HepG2 (cell line): Measurements from ENCODE around the gene DENND2A. TPM values are rescaled to one million over a fixed set of nuclear protein-coding genes. Genes with fewer than 3 reads are reported as not detected.

Experiments
- ATAC-seq: fragments of 200-7000 bp; cut with Tn5 transposase; 3 replicates; pipeline ENCODE4 v1.9.1; 2020; ENCODE audit warnings: mild to moderate bottlenecking, moderate library complexity
- BruUV-seq: library from RNA; stranded (reverse); fragments of 400-500 nt; replicated peaks from 2 replicates; lab custom pipeline; 2021; lab: Mats Ljungman, UMichigan
- CTCF ChIA-PET: fragments of 300-600 bp; formaldehyde crosslinking; extraction: SDS; loops from one replicate; lab custom pipeline; 2021; ENCODE audit warnings: low total read pairs, inconsistent platforms, low intra/inter-chr PET ratio; lab: Yijun Ruan, JAX
- POLR2A ChIA-PET: fragments of 350-600 bp; sonication (Branson Sonifier 250); formaldehyde crosslinking; loops from one replicate; lab custom pipeline; 2020; ENCODE audit warnings: antibody characterized with exemption, inconsistent platforms; lab: Yijun Ruan, JAX
- DNase-seq: peaks from one replicate; pipeline ENCODE4 v3.0.0-alpha.2; 2015; ENCODE audit warnings: low spot score
- FAIRE-seq: peaks from 3 replicates; lab custom pipeline; 2011; peaks lifted over from hg19 to GRCh38; lab: Jason Lieb, UNC
- H2AFZ ChIP-seq: one replicate; pipeline ENCODE4 v1.6.1; 2011; ENCODE audit warnings: low read length, inconsistent platforms
- H3K27ac ChIP-seq: fragments of 300-600 bp; 3 replicates; pipeline ENCODE4 v1.8.0; 2011; ENCODE audit warnings: mixed run types, mild to moderate bottlenecking, mixed read lengths, low read length, inconsistent platforms; ENCODE audit not compliant: insufficient read depth; ENCODE audit errors: extremely low read length
- H3K27me3 ChIP-seq, 2 experiments: fragments of 200-600 bp in 1 of 2; 2 replicates in 1 of 2; 3 replicates in 1 of 2; pipeline versions ENCODE4 v1.6.0 to v1.8.0; 2011; ENCODE audit warnings: low read length in 2 of 2, mild to moderate bottlenecking in 2 of 2, moderate library complexity in 2 of 2, inconsistent platforms in 1 of 2; ENCODE audit not compliant: insufficient read depth in 2 of 2, control insufficient read depth in 1 of 2
- H3K36me3 ChIP-seq, 2 experiments: fragments of 200-600 bp in 1 of 2; replicated peaks in 1 of 2; 2 replicates in 1 of 2; 3 replicates in 1 of 2; pipeline versions ENCODE4 v1.5.1 to v1.8.0; 2011; ENCODE audit warnings: low read length in 2 of 2, inconsistent platforms in 1 of 2; ENCODE audit not compliant: insufficient read depth in 2 of 2, control insufficient read depth in 1 of 2
- H3K4me1 ChIP-seq: 2 replicates; pipeline ENCODE4 v1.5.1; 2012; ENCODE audit warnings: low read length, inconsistent platforms; ENCODE audit not compliant: insufficient read depth
- H3K4me2 ChIP-seq: 2 replicates; pipeline ENCODE4 v1.6.0; 2011; ENCODE audit warnings: low read depth, low read length, inconsistent platforms
- H3K4me3 ChIP-seq, 3 experiments: fragments of 200-600 bp in 1 of 3; sonication (generic), shearing (Covaris generic) in 1 of 3; replicated peaks in 1 of 3; 2 replicates each; pipeline ENCODE4 v1.5.1; 2011 to 2016; ENCODE audit warnings: low read length in 3 of 3, inconsistent platforms in 2 of 3, low read depth in 2 of 3, mild to moderate bottlenecking in 2 of 3, control low read depth in 1 of 3, mixed read lengths in 1 of 3; ENCODE audit not compliant: insufficient read depth in 1 of 3
- H3K79me2 ChIP-seq: one replicate; pipeline ENCODE4 v1.6.1; 2011; ENCODE audit warnings: low read length, inconsistent platforms; ENCODE audit not compliant: insufficient read depth
- H3K9ac ChIP-seq: 2 replicates; pipeline ENCODE4 v1.6.0; 2011; ENCODE audit warnings: mild to moderate bottlenecking, low read depth, low read length, inconsistent platforms; ENCODE audit not compliant: insufficient read depth
- H3K9me3 ChIP-seq: 2 replicates; pipeline ENCODE4 v1.5.1; 2012; ENCODE audit warnings: mild to moderate bottlenecking, low read length
- H4K20me1 ChIP-seq: 2 replicates; pipeline ENCODE4 v1.6.0; 2011; ENCODE audit warnings: inconsistent platforms, mild to moderate bottlenecking, low read length, moderate library complexity; ENCODE audit not compliant: insufficient read depth
- AHDC1 ChIP-seq: sonication (generic); formaldehyde crosslinking; IDR thresholded peaks from 2 replicates; pipeline ENCODE4 v1.5.1; 2020; ENCODE audit warnings: mild to moderate bottlenecking, missing genetic modification reagents, borderline replicate concordance
- LCORL ChIP-seq, 2 experiments: fragments of 450-650 bp in 1 of 2; sonication (generic) in 1 of 2; formaldehyde crosslinking in 1 of 2; IDR thresholded peaks; 2 replicates each; pipeline versions ENCODE4 v1.5.0 to v1.6.1; 2017 to 2020; ENCODE audit warnings: antibody characterized with exemption in 1 of 2, missing genetic modification reagents in 1 of 2
- MYPOP ChIP-seq: sonication (generic); formaldehyde crosslinking; IDR thresholded peaks from 2 replicates; pipeline ENCODE4 v1.8.1; 2023; ENCODE audit warnings: mild to moderate bottlenecking, moderate library complexity, missing genetic modification reagents
- PAF1 ChIP-seq: IDR thresholded peaks from 2 replicates; pipeline ENCODE4 v1.6.1; 2016; ENCODE audit warnings: missing genetic modification reagents, missing compliant biosample characterization
- STAT5B ChIP-seq: sonication (generic); formaldehyde crosslinking; IDR thresholded peaks from 2 replicates; pipeline ENCODE4 v1.4.0; 2020; ENCODE audit warnings: missing genetic modification reagents
- ZNF12 ChIP-seq: sonication (generic); formaldehyde crosslinking; IDR thresholded peaks from 2 replicates; pipeline ENCODE4 v1.5.0; 2020; ENCODE audit warnings: missing genetic modification reagents
- ZNF720 ChIP-seq: sonication (generic); formaldehyde crosslinking; IDR thresholded peaks from 2 replicates; pipeline ENCODE4 v1.4.0; 2020; ENCODE audit warnings: missing genetic modification reagents
- ZNF75D ChIP-seq: sonication (generic); formaldehyde crosslinking; IDR thresholded peaks from 2 replicates; pipeline ENCODE4 v1.8.1; 2023; ENCODE audit warnings: missing genetic modification reagents, mild to moderate bottlenecking, borderline replicate concordance
- WGBS: methylation state at CpG from one replicate; pipeline ENCODE4 v1.1.6; 2017; ENCODE audit warnings: low lambda C conversion rate; 5-methylcytosine and 5-hydroxymethylcytosine counted together
- in situ Hi-C: cut with HindIII; loops from 2 replicates; pipeline ENCODE4 v1.10.0; 2017; ENCODE audit warnings: low pct_unique_long_range_greater_than_20kb; ENCODE audit not compliant: extremely low pct_ligation_motif_present
- intact Hi-C: fragments of 100-400 bp; cut with micrococcal nuclease; formaldehyde crosslinking; loops from one replicate; pipeline ENCODE4 v1.10.0; 2022; ENCODE audit not compliant: unreplicated experiment
- polyA plus RNA-seq, 8 experiments: library from polyadenylated mRNA; depleted of rRNA in 3 of 8; stranded (reverse) in 7 of 8; unstranded in 1 of 8; fragments of >200 nt; fragmentation: Illumina TruSeq in 4 of 8; extraction: Trizol in 4 of 8; gene quantifications; 2 replicates each; pipeline versions ENCODE4 v1.2.1 to v1.2.3, GENCODE V29; 2011 to 2016; ENCODE audit warnings: low read depth in 4 of 8, missing spikeins in 1 of 8, mixed read lengths in 1 of 8; ENCODE audit not compliant: insufficient read depth in 1 of 8
- total RNA-seq, 5 experiments: library from RNA; depleted of rRNA; stranded (reverse); fragments of >200 nt; fragmentation: Illumina TruSeq; extraction: Trizol; gene quantifications; 2 replicates each; pipeline ENCODE4 v1.2.3, GENCODE V29; 2016; ENCODE audit warnings: low read depth in 1 of 5
- TF ChIP-seq, protein P1 (sequence below), 2 experiments: sonication (generic) in 1 of 2; formaldehyde crosslinking in 1 of 2; IDR thresholded peaks; 2 replicates each; pipeline versions ENCODE4 v1.6.1 to v1.9.0; 2014 to 2022; ENCODE audit warnings: antibody characterized with exemption in 1 of 2, borderline replicate concordance in 1 of 2, inconsistent platforms in 1 of 2, low read depth in 1 of 2, missing genetic modification reagents in 1 of 2
- TF ChIP-seq, protein P2 (sequence below): sonication (generic); formaldehyde crosslinking; IDR thresholded peaks from 2 replicates; pipeline ENCODE4 v1.5.1; 2020; ENCODE audit warnings: missing genetic modification reagents, mild to moderate bottlenecking, borderline replicate concordance

The DENND2A gene
- total and polyA plus RNA-seq, 2 of the 13 experiments (the other 11 are each of a cell fraction or from before 2014, with no cell fraction given) = not detected

DNA sequence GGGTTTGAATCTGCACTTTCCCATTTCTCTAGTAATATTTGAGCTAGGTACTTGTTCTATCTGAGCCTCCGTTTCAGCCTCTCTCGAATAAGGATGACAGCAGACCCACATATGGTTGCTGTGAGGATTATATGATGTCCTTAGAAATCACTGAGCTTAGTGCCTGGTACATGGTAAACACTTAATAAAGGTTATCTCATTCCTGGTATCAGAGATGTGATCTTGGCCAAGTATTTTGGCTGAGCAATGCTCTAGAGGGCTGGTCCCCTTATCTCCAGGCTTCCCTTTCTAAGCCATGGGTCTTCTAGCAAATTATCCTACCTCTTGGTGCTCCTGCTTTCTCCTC, 160.9 kb downstream of the DENND2A start:
- H4K20me1 ChIP-seq = peaks cover 26% of the 10 kb centered on the region
- peak overlapping the region; percentile 90 for H3K4me2 ChIP-seq
- H3K9me3 ChIP-seq = no peaks in the 10 kb centered on the region
- peak overlapping the region; percentile 99 for H2AFZ ChIP-seq
- H3K36me3 ChIP-seq = no peaks in the 10 kb centered on the region
- ChIA-PET CTCF (no interaction called here), POLR2A (no interaction called here)
- DNase-seq = no peak
- ATAC-seq = no peak; the same call in 2 of the 3 replicates
- no TSS peak for BruUV-seq
- peak overlapping the region; percentile 57 for H3K9ac ChIP-seq
- peaks cover 28% of the 10 kb centered on the region for H3K4me1 ChIP-seq
- H3K79me2 ChIP-seq = peaks cover 40% of the 10 kb centered on the region
- H3K4me3 ChIP-seq = peak overlapping the region; percentile 93 to 95 (median 94); a peak in 5 of 6 replicates
- intact Hi-C loops (no loop called here), in situ Hi-C loops (no loop called here)
- H3K27me3 ChIP-seq = no peaks in the 10 kb centered on the region; a peak in 1 of 5 replicates
- peak overlapping the region; percentile 91 for H3K27ac ChIP-seq
- no peak for FAIRE-seq
- 0% methylated on average over 2 of the region's 2 CpGs for WGBS
- TF ChIP-seq, protein P1, sequence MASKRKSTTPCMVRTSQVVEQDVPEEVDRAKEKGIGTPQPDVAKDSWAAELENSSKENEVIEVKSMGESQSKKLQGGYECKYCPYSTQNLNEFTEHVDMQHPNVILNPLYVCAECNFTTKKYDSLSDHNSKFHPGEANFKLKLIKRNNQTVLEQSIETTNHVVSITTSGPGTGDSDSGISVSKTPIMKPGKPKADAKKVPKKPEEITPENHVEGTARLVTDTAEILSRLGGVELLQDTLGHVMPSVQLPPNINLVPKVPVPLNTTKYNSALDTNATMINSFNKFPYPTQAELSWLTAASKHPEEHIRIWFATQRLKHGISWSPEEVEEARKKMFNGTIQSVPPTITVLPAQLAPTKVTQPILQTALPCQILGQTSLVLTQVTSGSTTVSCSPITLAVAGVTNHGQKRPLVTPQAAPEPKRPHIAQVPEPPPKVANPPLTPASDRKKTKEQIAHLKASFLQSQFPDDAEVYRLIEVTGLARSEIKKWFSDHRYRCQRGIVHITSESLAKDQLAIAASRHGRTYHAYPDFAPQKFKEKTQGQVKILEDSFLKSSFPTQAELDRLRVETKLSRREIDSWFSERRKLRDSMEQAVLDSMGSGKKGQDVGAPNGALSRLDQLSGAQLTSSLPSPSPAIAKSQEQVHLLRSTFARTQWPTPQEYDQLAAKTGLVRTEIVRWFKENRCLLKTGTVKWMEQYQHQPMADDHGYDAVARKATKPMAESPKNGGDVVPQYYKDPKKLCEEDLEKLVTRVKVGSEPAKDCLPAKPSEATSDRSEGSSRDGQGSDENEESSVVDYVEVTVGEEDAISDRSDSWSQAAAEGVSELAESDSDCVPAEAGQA (IDR thresholded peaks at IDR 0.05; ENCODE audit: low read depth) = no peak
- TF ChIP-seq, protein P1 (CRISPR knock-in tag; IDR thresholded peaks at IDR 0.05; ENCODE audit: borderline replicate concordance) = no peak
- TF ChIP-seq, protein P2, sequence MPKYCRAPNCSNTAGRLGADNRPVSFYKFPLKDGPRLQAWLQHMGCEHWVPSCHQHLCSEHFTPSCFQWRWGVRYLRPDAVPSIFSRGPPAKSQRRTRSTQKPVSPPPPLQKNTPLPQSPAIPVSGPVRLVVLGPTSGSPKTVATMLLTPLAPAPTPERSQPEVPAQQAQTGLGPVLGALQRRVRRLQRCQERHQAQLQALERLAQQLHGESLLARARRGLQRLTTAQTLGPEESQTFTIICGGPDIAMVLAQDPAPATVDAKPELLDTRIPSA (CRISPR knock-in tag) = peak; percentile 11; the same call in 1 of the 2 replicates
- 0 out of 2 replicates have a peak, but pooled peaks have one; percentile 8 for TF ChIP-seq MYPOP (CRISPR knock-in tag)
- no peak for TF ChIP-seq LCORL (IDR thresholded peaks at IDR 0.05)
- peak; percentile 1; the same call in 1 of the 2 replicates for TF ChIP-seq LCORL (CRISPR knock-in tag; IDR thresholded peaks at IDR 0.05)
- TF ChIP-seq ZNF75D (CRISPR knock-in tag) = 0 out of 2 replicates have a peak, but pooled peaks have one; percentile 28
- no peak for TF ChIP-seq ZNF720
- TF ChIP-seq PAF1 = no peak
- TF ChIP-seq AHDC1 (CRISPR knock-in tag) = no peak
- no peak for TF ChIP-seq ZNF12 (CRISPR knock-in tag)
- no peak for TF ChIP-seq STAT5B
